Measurements from ENCODE around the gene C1QL1.

Gene C1QL1

DNA sequence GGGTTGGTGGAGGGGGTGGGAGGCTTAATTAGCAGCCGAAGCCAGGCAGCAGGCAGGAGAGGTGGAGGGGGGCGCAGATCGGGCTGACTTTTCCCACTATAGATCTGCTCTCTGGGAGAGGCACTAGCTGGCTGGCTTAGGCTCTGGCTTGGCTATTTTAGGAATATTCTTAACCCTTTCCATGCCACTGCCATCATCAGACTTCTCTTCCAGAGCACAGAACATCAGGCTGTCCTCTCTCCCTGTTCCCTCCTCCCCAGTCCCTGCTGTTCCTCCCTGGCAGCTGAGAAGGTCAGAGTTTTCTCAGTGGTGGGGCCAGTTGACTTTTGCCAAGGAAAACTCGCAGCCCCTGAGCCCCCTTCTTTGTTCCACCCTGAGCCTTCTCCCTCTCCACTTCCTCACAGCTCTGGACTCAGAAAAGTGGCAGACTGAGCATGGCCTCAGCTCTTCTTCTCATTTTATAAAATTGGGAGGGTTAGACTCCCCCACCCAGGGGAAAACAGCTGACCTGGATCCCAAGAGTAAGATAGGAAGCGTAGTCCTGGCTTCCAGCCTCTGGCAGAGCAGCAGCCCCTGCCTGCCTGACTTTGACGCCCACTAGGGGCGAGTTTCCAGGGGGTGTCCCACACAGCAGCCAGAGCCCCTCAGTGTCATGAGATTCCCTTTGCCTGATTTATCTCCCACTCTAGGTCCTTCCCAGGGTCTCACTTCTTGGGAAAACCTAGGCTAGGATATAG lies 9.9 kb upstream of the C1QL1 start:
- no peak for DNase-seq (ENCODE audit: extremely low read depth, low read depth)
- TF ChIP-seq, protein P1, sequence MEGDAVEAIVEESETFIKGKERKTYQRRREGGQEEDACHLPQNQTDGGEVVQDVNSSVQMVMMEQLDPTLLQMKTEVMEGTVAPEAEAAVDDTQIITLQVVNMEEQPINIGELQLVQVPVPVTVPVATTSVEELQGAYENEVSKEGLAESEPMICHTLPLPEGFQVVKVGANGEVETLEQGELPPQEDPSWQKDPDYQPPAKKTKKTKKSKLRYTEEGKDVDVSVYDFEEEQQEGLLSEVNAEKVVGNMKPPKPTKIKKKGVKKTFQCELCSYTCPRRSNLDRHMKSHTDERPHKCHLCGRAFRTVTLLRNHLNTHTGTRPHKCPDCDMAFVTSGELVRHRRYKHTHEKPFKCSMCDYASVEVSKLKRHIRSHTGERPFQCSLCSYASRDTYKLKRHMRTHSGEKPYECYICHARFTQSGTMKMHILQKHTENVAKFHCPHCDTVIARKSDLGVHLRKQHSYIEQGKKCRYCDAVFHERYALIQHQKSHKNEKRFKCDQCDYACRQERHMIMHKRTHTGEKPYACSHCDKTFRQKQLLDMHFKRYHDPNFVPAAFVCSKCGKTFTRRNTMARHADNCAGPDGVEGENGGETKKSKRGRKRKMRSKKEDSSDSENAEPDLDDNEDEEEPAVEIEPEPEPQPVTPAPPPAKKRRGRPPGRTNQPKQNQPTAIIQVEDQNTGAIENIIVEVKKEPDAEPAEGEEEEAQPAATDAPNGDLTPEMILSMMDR (IDR thresholded peaks at IDR 0.05; ENCODE audit: low read depth, low read length) = no peak

DNA sequence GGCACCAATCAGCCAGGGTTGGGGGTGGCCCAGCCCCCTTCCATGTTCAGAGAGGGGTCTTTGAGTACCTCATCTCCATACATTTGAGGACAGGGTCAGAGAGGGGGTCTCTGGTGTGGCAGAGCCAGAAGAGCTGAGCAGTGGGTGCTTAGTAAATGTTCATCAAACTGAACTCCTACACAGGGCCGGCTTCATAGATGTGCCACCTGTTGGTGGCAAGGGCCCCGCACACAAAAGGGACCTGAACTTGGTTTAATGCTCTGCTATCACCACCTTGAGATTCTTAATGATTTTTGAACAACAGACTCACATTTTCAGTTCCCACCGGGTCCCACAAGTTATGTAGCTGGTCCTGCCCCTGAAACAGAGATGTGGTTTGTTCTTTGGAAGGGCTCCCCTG lies 9.0 kb upstream of the C1QL1 start:
- TF ChIP-seq, protein P1 (IDR thresholded peaks at IDR 0.05; ENCODE audit: low read depth, low read length) = no peak
- DNase-seq (ENCODE audit: extremely low read depth, low read depth) = no peak

DNA sequence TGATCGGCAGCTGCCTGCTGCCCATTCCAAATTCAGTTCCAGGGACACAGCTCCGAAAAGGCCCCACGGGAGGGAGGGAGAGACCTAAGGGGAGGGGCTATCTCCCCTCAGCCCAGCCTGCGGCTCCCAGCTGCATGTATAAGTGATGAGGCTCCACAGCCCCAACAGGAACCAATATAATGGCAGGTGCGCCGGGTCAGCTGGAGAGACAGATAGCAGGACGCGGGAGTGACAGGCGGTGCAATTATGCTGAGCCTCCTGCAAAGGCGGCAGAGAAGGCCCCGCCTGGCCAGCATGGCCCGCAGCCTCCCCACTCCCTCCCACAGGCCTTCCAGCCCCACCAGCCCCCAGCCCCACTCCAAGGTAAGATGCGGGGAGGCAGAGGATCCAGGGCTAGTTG lies 8.1 kb upstream of the C1QL1 start:
- TF ChIP-seq, protein P1 (IDR thresholded peaks at IDR 0.05; ENCODE audit: low read depth, low read length) = no peak
- DNase-seq (ENCODE audit: extremely low read depth, low read depth) = no peak

DNA sequence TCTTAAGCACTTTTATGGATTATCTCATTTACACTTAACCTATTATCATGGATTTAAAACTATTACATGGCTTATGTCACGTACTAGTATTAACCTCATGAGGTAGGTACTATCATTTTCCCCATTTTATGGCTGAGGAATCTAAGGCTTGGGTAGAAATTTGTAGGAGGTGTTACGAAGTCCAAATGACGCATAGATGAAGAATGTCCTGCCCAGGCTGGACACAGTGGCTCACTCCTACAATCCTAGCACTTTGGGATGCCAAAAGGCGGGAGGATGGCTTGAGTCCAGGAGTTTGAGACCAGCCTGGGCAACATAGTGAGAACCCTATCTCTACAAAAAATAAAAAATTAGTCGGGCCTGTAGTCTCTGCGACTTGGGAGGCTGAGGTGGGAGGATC lies 4.8 kb upstream of the C1QL1 start:
- no peak for DNase-seq (ENCODE audit: extremely low read depth, low read depth)
- TF ChIP-seq, protein P1 (IDR thresholded peaks at IDR 0.05; ENCODE audit: low read depth, low read length) = no peak

DNA sequence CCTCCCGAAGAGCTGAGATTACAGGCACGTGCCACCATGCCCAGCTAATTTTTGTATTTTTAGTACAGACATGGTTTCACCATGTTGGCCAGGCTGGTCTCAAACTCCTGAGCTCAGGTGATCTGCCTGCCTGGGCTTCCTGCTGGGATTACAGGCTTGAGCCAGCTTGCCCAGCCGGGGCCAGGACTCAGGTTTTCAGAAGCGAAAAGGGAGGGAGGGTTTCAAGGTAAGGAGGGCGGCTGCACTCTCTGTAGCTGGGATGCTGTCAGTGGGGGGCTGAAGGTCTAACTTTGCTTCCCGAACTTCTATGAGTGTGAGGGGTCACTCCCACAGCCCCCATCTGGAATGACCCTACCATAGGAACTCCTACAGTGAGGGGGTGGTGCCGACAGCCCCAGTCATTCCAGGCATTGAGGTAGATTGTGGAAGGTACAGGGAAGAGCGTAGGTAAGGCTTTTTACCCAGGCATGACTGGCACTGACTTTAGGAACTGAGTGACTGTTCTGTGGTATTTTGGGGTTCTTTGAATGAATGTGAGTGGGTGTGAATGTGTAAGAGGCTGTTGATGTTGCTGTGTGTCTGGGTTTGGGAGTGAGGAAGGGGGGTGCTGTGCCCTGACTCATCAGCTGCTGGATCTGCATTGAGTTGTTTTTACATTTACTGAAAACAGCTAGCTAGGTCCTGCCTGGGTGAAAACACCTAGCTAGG lies 3.8 kb upstream of the C1QL1 start:
- no peak for DNase-seq (ENCODE audit: extremely low read depth, low read depth)
- TF ChIP-seq, protein P1 (IDR thresholded peaks at IDR 0.05; ENCODE audit: low read depth, low read length) = no peak

DNA sequence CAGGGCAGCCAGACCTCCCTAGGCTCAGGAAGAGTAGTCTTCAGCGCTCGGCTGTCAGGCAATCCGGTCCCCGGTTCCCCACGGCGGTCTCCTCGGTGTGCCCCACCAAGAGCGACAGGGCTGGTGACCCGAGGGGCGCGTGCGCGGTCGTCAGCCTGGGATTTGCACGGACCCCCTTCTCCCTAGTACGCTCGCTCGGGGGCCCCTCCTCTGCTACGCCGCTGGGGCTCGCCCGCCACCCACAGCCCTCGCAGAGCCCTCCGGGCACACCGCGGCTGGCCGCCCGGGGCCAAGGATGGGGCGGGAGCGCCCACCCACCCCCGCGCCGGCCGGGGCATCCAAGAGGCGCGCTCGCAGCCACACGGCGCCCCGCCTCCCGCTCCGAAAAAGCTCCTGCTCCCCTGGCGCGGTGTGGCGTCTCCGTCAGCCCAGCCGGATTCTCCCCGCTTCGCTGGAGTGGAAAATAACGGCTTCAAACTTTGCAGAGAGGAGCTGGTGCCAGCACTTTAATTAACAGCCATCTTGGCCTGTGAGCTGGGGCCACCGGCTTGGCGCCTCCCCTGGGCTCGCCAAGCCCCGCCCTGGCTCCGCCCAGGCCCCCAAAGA lies 2.1 kb upstream of the C1QL1 start:
- DNase-seq (ENCODE audit: extremely low read depth, low read depth) = no peak
- TF ChIP-seq, protein P1 (IDR thresholded peaks at IDR 0.05; ENCODE audit: low read depth, low read length) = no peak

All from AG09319 (cell line).